Ectodermal cell (in vitro differentiated cells): ENCODE data around the gene SERHL2.
A peak's percentile ranks its signal among the peaks of the same experiment; 100 is the strongest.
"Not testable (repeated sequence)": the region's sequence is repeated elsewhere in the genome, so short reads cannot be mapped to it uniquely, and the experiment has no call there.

ENCODE experiments used
- H3K27ac ChIP-seq: 2 replicates; pipeline ENCODE4 v1.7.0; 2013; ENCODE audit warnings: mild to moderate bottlenecking, low read depth, low read length; ENCODE audit not compliant: insufficient read depth, poor library complexity, severe bottlenecking
- H3K27me3 ChIP-seq: 2 replicates; pipeline ENCODE4 v1.7.0; 2013; ENCODE audit warnings: mild to moderate bottlenecking, low read length; ENCODE audit not compliant: insufficient read depth, control insufficient read depth, poor library complexity, severe bottlenecking
- H3K36me3 ChIP-seq: one replicate; pipeline ENCODE4 v1.7.0; 2013; ENCODE audit warnings: low read length; ENCODE audit not compliant: control insufficient read depth, insufficient read depth
- H3K4me1 ChIP-seq: one replicate; pipeline ENCODE4 v1.7.0; 2013; ENCODE audit warnings: low read length; ENCODE audit not compliant: control insufficient read depth, insufficient read depth
- H3K4me3 ChIP-seq: 2 replicates; pipeline ENCODE4 v1.7.0; 2013; ENCODE audit warnings: low read depth, low read length, control low read depth; ENCODE audit not compliant: insufficient read depth
- H3K9me3 ChIP-seq: 2 replicates; pipeline ENCODE4 v1.7.0; 2013; ENCODE audit warnings: mild to moderate bottlenecking, low read length, moderate library complexity; ENCODE audit not compliant: control insufficient read depth
- WGBS, 2 experiments: methylation state at CpG; one replicate each; pipeline ENCODE4 v1.1.7; 2013; ENCODE audit warnings: missing lambda C conversion rate in 2 of 2; 5-methylcytosine and 5-hydroxymethylcytosine counted together

The SERHL2 gene

GRCh38 chr22:42517103-42517502 is 36.7 kb upstream of the SERHL2 start:
- not testable (repeated sequence) for H3K4me1 ChIP-seq, H3K4me3 ChIP-seq, H3K27ac ChIP-seq, H3K36me3 ChIP-seq, H3K9me3 ChIP-seq, H3K27me3 ChIP-seq
- 94 to 96% methylated on average over 6 to 7 of the region's 7 CpGs for WGBS, 2 experiments

DNA sequence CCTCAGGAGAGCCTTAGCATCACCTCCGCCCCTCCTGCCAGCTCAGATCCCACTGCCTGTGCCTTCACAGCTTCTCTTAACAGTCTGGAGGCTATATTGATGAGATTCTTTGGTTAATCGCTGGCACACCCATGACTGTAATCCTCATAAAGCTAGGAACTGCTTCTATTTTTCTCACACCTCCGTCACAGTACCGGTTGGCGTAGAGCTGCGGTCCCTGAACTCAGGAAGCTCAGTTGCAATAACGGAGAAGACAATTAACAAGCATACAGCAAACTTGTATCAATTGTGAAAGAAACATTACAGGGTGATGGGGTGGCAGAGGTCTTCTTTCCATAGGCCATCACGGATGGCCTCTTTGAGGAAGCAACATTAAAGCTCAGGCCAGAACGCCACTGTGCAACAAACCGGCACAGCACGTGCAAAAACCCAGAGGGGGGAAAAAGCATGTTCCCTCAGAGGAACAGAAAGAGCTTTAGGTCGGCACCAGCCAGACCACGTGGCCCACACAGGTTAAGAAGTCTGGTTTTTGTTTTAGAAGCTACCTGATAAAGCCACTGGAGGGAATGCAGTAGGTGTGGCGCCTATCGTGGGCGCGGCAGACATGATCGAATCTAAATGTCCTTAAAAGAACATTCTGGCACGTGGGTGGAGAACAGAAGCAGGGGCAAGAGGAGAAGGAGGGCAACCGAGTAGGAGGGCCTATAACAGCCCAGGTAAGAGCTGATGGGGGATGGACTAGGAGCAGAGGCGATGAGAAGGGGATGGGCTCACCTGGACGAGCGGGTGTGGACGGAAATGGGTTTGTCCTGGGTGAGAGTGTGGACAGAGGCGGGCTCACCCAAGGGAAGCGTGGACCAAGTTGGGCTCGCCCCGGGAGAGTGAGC is 34.9 kb upstream of the SERHL2 start:
- 16 to 24% methylated on average over 11 to 15 of the region's 28 CpGs for WGBS, 2 experiments
- H3K27ac ChIP-seq, H3K9me3 ChIP-seq, H3K4me1 ChIP-seq, H3K36me3 ChIP-seq, H3K27me3 ChIP-seq: not testable (repeated sequence)
- peak overlapping the region; percentile 65 for H3K4me3 ChIP-seq

DNA sequence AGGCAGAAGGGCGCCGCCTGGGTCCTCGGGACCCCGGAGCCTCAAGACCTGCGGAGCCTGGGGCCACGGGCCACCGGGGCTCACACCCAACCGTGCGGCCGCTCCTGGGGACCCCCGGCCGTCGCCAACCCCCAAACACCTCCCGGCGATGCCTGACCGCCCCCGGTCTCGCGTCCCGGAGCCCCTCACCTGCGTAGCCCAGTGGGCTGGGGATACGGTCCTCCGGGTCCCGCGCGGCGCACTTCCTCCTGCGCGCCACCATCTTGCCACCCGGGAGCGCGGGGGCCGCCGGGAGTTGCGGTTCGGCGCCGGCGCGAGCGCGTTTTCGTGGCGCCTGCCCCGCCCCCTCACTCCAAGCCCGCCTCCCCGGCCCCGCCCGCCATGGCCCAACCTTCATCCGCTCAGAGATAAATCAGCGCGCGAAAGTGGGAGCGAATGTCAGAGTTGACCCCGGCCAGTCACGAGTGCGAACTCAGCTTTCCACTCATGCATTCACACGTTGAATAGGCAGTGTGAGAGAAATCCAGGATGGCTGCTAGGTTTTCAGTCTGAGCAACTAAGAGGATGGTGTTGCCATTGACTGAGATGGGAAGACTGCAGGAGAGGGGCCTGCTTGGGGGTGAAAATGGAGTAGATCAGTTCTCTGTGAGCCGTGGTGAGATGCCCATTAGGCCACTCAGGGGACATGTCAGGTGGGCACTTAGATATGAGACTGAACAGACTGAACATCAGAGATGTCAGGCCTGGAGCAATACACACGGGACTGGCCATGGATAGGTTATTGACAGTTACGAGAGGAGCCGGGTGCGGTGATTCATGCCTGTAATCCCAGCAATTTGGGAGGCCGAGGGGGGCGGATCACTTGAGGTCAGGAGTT is 34.0 kb upstream of the SERHL2 start, which contains the start of gene RRP7A:
TSS of gene RRP7A (minus strand) at position 272 of the 877 bp plus-strand sequence. CDS start at position 262, 10 bp downstream.
- WGBS, 2 experiments: 9% methylated on average over 65 of the region's 65 CpGs
- Histone ChIP-seq H3K9me3 (peaks cover 2% of the 10 kb centered on the region), H3K27me3 (no peaks in the 10 kb centered on the region), H3K36me3 (peaks cover 7% of the 10 kb centered on the region), H3K27ac (no peak within 1 kb of the TSS), H3K4me3 (peak within 1 kb of the TSS; percentile 65), H3K4me1 (no peaks in the 10 kb centered on the region)

DNA sequence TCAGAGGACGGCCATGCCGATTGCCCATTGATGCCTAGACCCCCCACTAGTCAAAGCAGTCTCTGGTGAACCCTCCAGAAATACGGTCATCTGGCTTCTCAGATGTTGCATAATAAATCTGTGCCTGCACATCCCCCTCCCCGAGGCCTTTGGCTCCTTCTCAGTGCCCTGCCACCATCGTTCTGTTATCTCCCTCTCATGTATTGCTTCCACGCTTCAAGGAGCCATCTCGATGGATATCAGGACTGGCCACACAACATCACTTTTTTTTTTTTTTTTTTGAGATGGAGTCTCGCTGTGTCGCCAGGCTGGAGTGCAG is 32.6 kb upstream of the SERHL2 start:
- Histone ChIP-seq H3K9me3 (peaks cover 2% of the 10 kb centered on the region), H3K36me3 (peaks cover 5% of the 10 kb centered on the region), H3K27me3 (no peaks in the 10 kb centered on the region), H3K4me3 (no peak overlapping the region), H3K27ac (no peak overlapping the region), H3K4me1 (no peaks in the 10 kb centered on the region)
- 87 to 93% methylated on average over 9 of the region's 9 CpGs for WGBS, 2 experiments

DNA sequence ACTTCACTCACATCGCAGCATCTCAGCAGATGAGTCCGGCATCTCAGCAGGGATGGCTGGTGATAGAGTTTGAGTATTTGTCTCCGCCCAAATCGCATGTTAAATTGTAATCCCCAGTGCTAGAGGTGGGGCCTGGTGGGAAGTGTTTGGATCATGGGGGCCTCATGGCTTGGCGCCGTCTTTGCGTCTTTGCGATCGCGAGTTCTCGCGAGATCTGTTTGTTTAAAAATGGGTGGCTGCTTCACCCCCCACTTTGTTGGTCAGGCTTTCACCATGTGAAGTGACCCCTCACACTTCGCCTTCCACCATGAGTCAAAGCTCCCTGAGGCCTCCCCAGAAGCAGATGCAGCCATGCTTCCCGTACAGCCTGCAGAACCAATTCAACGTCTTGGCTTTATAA is 31.2 kb upstream of the SERHL2 start:
- Histone ChIP-seq H3K27ac (no peak overlapping the region), H3K36me3 (no peaks in the 10 kb centered on the region), H3K4me3 (no peak overlapping the region), H3K4me1 (no peaks in the 10 kb centered on the region), H3K9me3 (peaks cover 2% of the 10 kb centered on the region), H3K27me3 (no peaks in the 10 kb centered on the region)
- 93 to 95% methylated on average over 15 of the region's 15 CpGs for WGBS, 2 experiments

GRCh38 chr22:42528591-42529307 is 25.0 kb upstream of the SERHL2 start:
- Histone ChIP-seq H3K4me1 (no peaks in the 10 kb centered on the region), H3K4me3 (no peak overlapping the region), H3K36me3 (no peaks in the 10 kb centered on the region), H3K9me3 (peaks cover 2% of the 10 kb centered on the region), H3K27me3 (no peaks in the 10 kb centered on the region), H3K27ac (no peak overlapping the region)
- 91 to 94% methylated on average over 11 of the region's 11 CpGs for WGBS, 2 experiments

GRCh38 chr22:42529435-42529834 is 24.3 kb upstream of the SERHL2 start:
- not testable (repeated sequence) for H3K4me3 ChIP-seq, H3K4me1 ChIP-seq, H3K27me3 ChIP-seq, H3K27ac ChIP-seq, H3K36me3 ChIP-seq, H3K9me3 ChIP-seq
- WGBS, 2 experiments: 90 to 94% methylated on average over 8 of the region's 8 CpGs

GRCh38 chr22:42531401-42532084 is 22.2 kb upstream of the SERHL2 start:
- not testable (repeated sequence) for H3K36me3 ChIP-seq, H3K27ac ChIP-seq, H3K4me1 ChIP-seq, H3K4me3 ChIP-seq, H3K9me3 ChIP-seq, H3K27me3 ChIP-seq
- 92 to 93% methylated on average over 24 of the region's 24 CpGs for WGBS, 2 experiments

DNA sequence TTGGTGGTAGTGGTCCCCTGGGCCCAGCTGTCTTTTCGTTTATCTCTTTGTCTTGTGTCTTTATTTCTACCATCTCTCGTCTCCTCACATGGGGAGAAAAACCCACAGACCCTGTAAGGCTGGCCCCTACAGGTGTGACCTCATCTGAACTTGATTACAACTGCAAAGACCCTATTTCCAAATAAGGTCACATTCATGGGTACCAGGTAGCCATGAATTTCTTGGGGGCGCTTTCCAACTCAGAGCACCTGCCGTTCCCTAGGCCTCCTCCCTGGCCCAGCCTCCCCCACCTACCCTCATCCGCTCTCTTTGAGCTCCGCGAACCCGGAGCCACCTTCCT is 20.1 kb upstream of the SERHL2 start:
- no peaks in the 10 kb centered on the region for H3K4me1 ChIP-seq
- H3K27me3 ChIP-seq: no peaks in the 10 kb centered on the region
- H3K36me3 ChIP-seq: no peaks in the 10 kb centered on the region
- H3K27ac ChIP-seq: no peak overlapping the region
- WGBS, 2 experiments: 89 to 91% methylated on average over 8 of the region's 8 CpGs
- no peaks in the 10 kb centered on the region for H3K9me3 ChIP-seq
- no peak overlapping the region for H3K4me3 ChIP-seq
